Spleen (tissue), 11 donors: ENCODE results near the gene CFAP57. TPM values are rescaled to one million over a fixed set of nuclear protein-coding genes. Genes with fewer than 3 reads are reported as not detected.

ENCODE experiments used
- DNase-seq: peaks from one replicate; pipeline ENCODE4 v3.0.0-alpha.2; 2020
- H3K27ac ChIP-seq, 8 donors: fragments of 200-600 bp; sonication (generic) in 7 of 8; 1 replicate in 4 of 8; 2 replicates in 4 of 8; pipeline versions ENCODE4 v1.5.0 to v1.8.0; 2016 to 2021; ENCODE audit warnings: inconsistent platforms in 4 of 8, mild to moderate bottlenecking in 4 of 8, moderate library complexity in 1 of 8
- H3K27me3 ChIP-seq, 7 donors: fragments of 200-600 bp; sonication (generic) in 6 of 7; replicated peaks in 1 of 7; 1 replicate in 4 of 7; 2 replicates in 3 of 7; pipeline versions ENCODE4 v1.5.0 to v1.8.0; 2016 to 2021; ENCODE audit warnings: inconsistent platforms in 3 of 7, mild to moderate bottlenecking in 1 of 7
- H3K36me3 ChIP-seq, 6 donors: fragments of 200-600 bp; sonication (generic) in 5 of 6; 1 replicate in 4 of 6; 2 replicates in 2 of 6; pipeline versions ENCODE4 v1.5.0 to v1.8.0; 2016 to 2021; ENCODE audit warnings: inconsistent platforms in 2 of 6
- H3K4me1 ChIP-seq, 6 donors: fragments of 200-600 bp; sonication (generic) in 5 of 6; 1 replicate in 3 of 6; 2 replicates in 3 of 6; pipeline versions ENCODE4 v1.5.0 to v1.8.0; 2016 to 2021; ENCODE audit warnings: inconsistent platforms in 3 of 6
- H3K4me3 ChIP-seq, 8 donors: fragments of 200-600 bp; sonication (generic) in 7 of 8; 1 replicate in 4 of 8; 2 replicates in 4 of 8; pipeline versions ENCODE4 v1.5.0 to v1.8.0; 2016 to 2021; ENCODE audit warnings: inconsistent platforms in 4 of 8, mild to moderate bottlenecking in 4 of 8, moderate library complexity in 2 of 8
- H3K9me3 ChIP-seq, 8 donors: fragments of 200-600 bp; sonication (generic) in 7 of 8; 1 replicate in 4 of 8; 2 replicates in 4 of 8; pipeline versions ENCODE4 v1.5.0 to v1.8.0; 2016 to 2021; ENCODE audit warnings: inconsistent platforms in 4 of 8
- CTCF ChIP-seq, 11 experiments: fragments of 200-600 bp in 7 of 11; fragments of 450-650 bp in 4 of 11; sonication (generic) in 4 of 11; IDR thresholded peaks in 8 of 11; conservative IDR thresholded peaks in 3 of 11; 1 replicate in 7 of 11; 2 replicates in 4 of 11; pipeline versions ENCODE4 v1.4.0 to v1.8.0; 2016 to 2021; ENCODE audit warnings: antibody characterized with exemption in 11 of 11, inconsistent platforms in 4 of 11, mild to moderate bottlenecking in 1 of 11
- POLR2A ChIP-seq, 3 donors: fragments of 450-650 bp; IDR thresholded peaks; one replicate each; pipeline ENCODE4 v1.5.1; 2017; ENCODE audit warnings: antibody characterized with exemption in 3 of 3, mild to moderate bottlenecking in 1 of 3
- POLR2AphosphoS5 ChIP-seq, 3 donors: sonication (generic); formaldehyde crosslinking; IDR thresholded peaks; one replicate each; pipeline ENCODE4 v1.5.1; 2017; ENCODE audit warnings: antibody characterized with exemption in 3 of 3
- WGBS, 5 donors: extraction: QIAGEN DNeasy Blood & Tissue Kit in 3 of 5; methylation state at CpG; one replicate each; pipeline versions ENCODE4 v1.1.5 to v1.1.7; 2013 to 2018; 5-methylcytosine and 5-hydroxymethylcytosine counted together
- intact Hi-C: fragments of 100-400 bp; cut with DNase I; formaldehyde crosslinking; loops from one replicate; pipeline ENCODE4 v1.15.0; 2023; ENCODE audit warnings: low total_unique reads
- polyA plus RNA-seq, 3 donors: library from polyadenylated mRNA; stranded (reverse); fragments of 200-250 nt; gene quantifications; one replicate each; pipeline ENCODE4 v1.2.1, GENCODE V29; 2013
- total RNA-seq, 7 donors: library from RNA; depleted of rRNA in 3 of 7; stranded (reverse); fragments of >200 nt in 3 of 7; fragmentation: NEBNext Ultra II Directional in 4 of 7; extraction: Animal tissue kit (Norgen Biotek cat#: 25700) in 4 of 7; gene quantifications; one replicate each; pipeline versions ENCODE4 v1.1.0 to v1.2.1, GENCODE V29; 2016 to 2021
- donor health status: healthy with polysubstance abuse.
- donor health status: DM: no; HTN: no; CAD: no; lungs with moderate emphysema.
- donor health status: DM: no; HTN: no; CAD: no.
- donor health status: Bipolar disorder and iron deficiency.
- donor health status: healthy.
- donor health status: DM: no; HTN: no; CAD: no.
- donor health status: DM: yes; HTN: yes; CAD: no.

CFAP57 gene
- total and polyA plus RNA-seq, 10 donors, result 0.03 to 0.07 (median 0.05) TPM; not detected in 7

GRCh38 chr1:43241413-43241836 lies 69.3 kb downstream of the CFAP57 start:
- 69 to 80% (median 75%) methylated on average over 5 to 6 of the region's 6 CpGs for WGBS, 5 donors
- Histone ChIP-seq H3K27ac (no peak overlapping the region), H3K36me3 (no peaks in the 10 kb centered on the region), H3K4me3 (no peak overlapping the region), H3K9me3 (no peaks in the 10 kb centered on the region), H3K27me3 (peaks cover 0 to 4% (median 0%) of the 10 kb centered on the region in 7 donors), H3K4me1 (peaks cover 12 to 29% (median 23%) of the 10 kb centered on the region in 6 donors)
- no peak for TF ChIP-seq CTCF (IDR thresholded peaks at IDR 0.05 in 8 of 11, conservative IDR thresholded peaks at IDR 0.05 in 3 of 11)
- no peak for TF ChIP-seq POLR2AphosphoS5 (IDR thresholded peaks at IDR 0.05)
- no peak for TF ChIP-seq POLR2A (IDR thresholded peaks at IDR 0.05)
- no peak for DNase-seq
- intact Hi-C loops, result no loop called here

- intact Hi-C loops, result no loop called here
- Histone ChIP-seq H3K4me1 (peaks cover 11 to 23% (median 19%) of the 10 kb centered on the region in 6 donors), H3K9me3 (peaks cover 0 to 9% (median 0%) of the 10 kb centered on the region in 8 donors), H3K4me3 (no peak overlapping the region), H3K27ac (no peak overlapping the region), H3K36me3 (no peaks in the 10 kb centered on the region), H3K27me3 (peaks cover 0 to 4% (median 0%) of the 10 kb centered on the region in 7 donors)
- no peak for TF ChIP-seq POLR2A (IDR thresholded peaks at IDR 0.05)
- no peak for TF ChIP-seq CTCF (IDR thresholded peaks at IDR 0.05 in 8 of 11, conservative IDR thresholded peaks at IDR 0.05 in 3 of 11)
- TF ChIP-seq POLR2AphosphoS5 (IDR thresholded peaks at IDR 0.05), result no peak
- DNase-seq, result no peak
- 79 to 94% (median 90%) methylated on average over 6 of the region's 6 CpGs for WGBS, 5 donors
These were observed 71.2 kb downstream of the CFAP57 start for GRCh38 chr1:43243299-43243698.

GRCh38 chr1:43246466-43247213 lies 74.5 kb downstream of the CFAP57 start:
- WGBS, 5 donors, result 93 to 98% (median 96%) methylated on average over 4 of the region's 4 CpGs
- Histone ChIP-seq H3K27me3 (peaks cover 0 to 4% (median 0%) of the 10 kb centered on the region in 7 donors), H3K4me1 (no peaks in the 10 kb centered on the region), H3K9me3 (peaks cover 0 to 9% (median 0%) of the 10 kb centered on the region in 8 donors), H3K27ac (no peak overlapping the region), H3K4me3 (no peak overlapping the region), H3K36me3 (no peaks in the 10 kb centered on the region)
- TF ChIP-seq POLR2A (IDR thresholded peaks at IDR 0.05) (no peak), POLR2AphosphoS5 (IDR thresholded peaks at IDR 0.05) (no peak), CTCF (IDR thresholded peaks at IDR 0.05 in 8 of 11, conservative IDR thresholded peaks at IDR 0.05 in 3 of 11) (no peak)
- intact Hi-C loops, result no loop called here
- DNase-seq, result no peak

GRCh38 chr1:43247256-43247921 lies 75.3 kb downstream of the CFAP57 start:
- TF ChIP-seq POLR2AphosphoS5 (IDR thresholded peaks at IDR 0.05) (no peak), CTCF (IDR thresholded peaks at IDR 0.05 in 8 of 11, conservative IDR thresholded peaks at IDR 0.05 in 3 of 11) (no peak), POLR2A (IDR thresholded peaks at IDR 0.05) (no peak)
- H3K27ac ChIP-seq, result no peak overlapping the region
- WGBS, 5 donors, result 77 to 94% (median 84%) methylated on average over 6 of the region's 6 CpGs

More at GRCh38 chr1:43247256-43247921, 75.3 kb downstream of the CFAP57 start:
- no peak for DNase-seq
- Histone ChIP-seq H3K4me3 (no peak overlapping the region), H3K9me3 (peaks cover 0 to 9% (median 0%) of the 10 kb centered on the region in 8 donors), H3K4me1 (no peaks in the 10 kb centered on the region), H3K36me3 (no peaks in the 10 kb centered on the region), H3K27me3 (peaks cover 0 to 4% (median 0%) of the 10 kb centered on the region in 7 donors)
- intact Hi-C loops, result no loop called here
